ENCODE results near the gene AHSG. TPM values are rescaled to one million over a fixed set of nuclear protein-coding genes. Genes with fewer than 3 reads are reported as not detected.
A peak's percentile ranks its signal among the peaks of the same experiment; 100 is the strongest.
"Not testable (repeated sequence)": the region's sequence is repeated elsewhere in the genome, so short reads cannot be mapped to it uniquely, and the experiment has no call there.

The AHSG gene
- total and polyA plus RNA-seq, 10 of the 15 experiments (the other 5 are each of a cell fraction or from before 2014, with no cell fraction given), result 0.06 to 0.90 (median 0.15) TPM; not detected in 7

DNA sequence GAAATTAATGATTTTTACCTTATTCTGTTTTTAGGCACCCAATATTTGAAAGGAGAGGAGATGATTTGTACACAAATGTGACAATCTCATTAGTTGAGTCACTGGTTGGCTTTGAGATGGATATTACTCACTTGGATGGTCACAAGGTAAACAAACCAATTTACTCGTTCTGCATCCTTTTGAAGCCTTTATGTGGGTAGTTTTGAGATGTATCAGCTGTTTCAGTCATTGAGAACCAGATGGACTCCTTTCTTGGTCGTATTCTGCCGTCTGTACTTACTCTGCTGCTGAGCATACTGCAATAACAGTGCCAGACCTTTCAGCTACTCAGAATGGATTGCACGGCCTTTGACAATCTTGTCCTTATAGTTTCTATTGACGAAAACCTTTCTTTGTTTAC, 29.0 kb upstream of the AHSG start:
- H3K27me3 ChIP-seq (replicated peaks in 1 of 2; ENCODE audit: control insufficient read depth in 2 of 2, insufficient read depth in 2 of 2, low read length in 1 of 2), result no peaks in the 10 kb centered on the region
- no peak overlapping the region for H2AFZ ChIP-seq (ENCODE audit: control insufficient read depth, low read depth, low read length)
- no peaks in the 10 kb centered on the region for H3K4me1 ChIP-seq (ENCODE audit: control insufficient read depth, insufficient read depth, low read length)
- peaks cover 7 to 45% of the 10 kb centered on the region in 2 experiments for H3K36me3 ChIP-seq (ENCODE audit: control insufficient read depth in 2 of 2, insufficient read depth in 2 of 2, low read length in 1 of 2)
- WGBS (ENCODE audit: insufficient coverage, insufficient replicate concordance, low lambda C conversion rate, missing lambda C conversion rate), result 47% methylated on average over 5 of the region's 5 CpGs
- ChIA-PET SMC1A (ENCODE audit: uncharacterized antibody, unreplicated experiment) (interaction anchor here (0.8 to 1.2 kb wide), 2 partner anchors 34 to 43 kb away, joined by 3 read pairs; no protein-coding TSS in a partner anchor), RAD21 (ENCODE audit: unreplicated experiment) (no interaction called here), CTCF (interaction anchor here (1.0 to 2.2 kb wide), 4 partner anchors 27 to 33 kb away, joined by 3 to 9 read pairs (median 6); no protein-coding TSS in a partner anchor), POLR2A (interaction anchor here (1.2 kb wide), 1 partner anchor 14 kb away, joined by 4 read pairs; the partner anchor contains the start of gene DNAJB11)
- no peaks in the 10 kb centered on the region for H3K79me2 ChIP-seq (ENCODE audit: control insufficient read depth, insufficient read depth, low read length)
- H3K9me3 ChIP-seq (replicated peaks; ENCODE audit: control insufficient read depth, insufficient read depth, low read length), result no peaks in the 10 kb centered on the region
- DNase-seq (ENCODE audit: low read depth, low spot score) (no peak), ATAC-seq (no peak), FAIRE-seq (peak; percentile 79)
- no peak overlapping the region for H3K4me3 ChIP-seq
- no peaks in the 10 kb centered on the region for H4K20me1 ChIP-seq (ENCODE audit: control insufficient read depth, insufficient read depth)
- H3K4me2 ChIP-seq (ENCODE audit: control insufficient read depth, insufficient read depth), result no peak overlapping the region
- intact Hi-C loops (cut with micrococcal nuclease; ENCODE audit: unreplicated experiment), result no loop called here
- H3K27ac ChIP-seq (ENCODE audit: control insufficient read depth, insufficient read depth), result no peak overlapping the region
- H3K9ac ChIP-seq (ENCODE audit: control insufficient read depth, insufficient read depth, low read length), result no peak overlapping the region
- BruUV-seq (replicated peaks), result no TSS peak
- TF ChIP-seq SMAD5 (IDR thresholded peaks at IDR 0.05; ENCODE audit: low read depth) (no peak), ZSCAN29 (IDR thresholded peaks at IDR 0.05) (no peak), IRF3 (IDR thresholded peaks at IDR 0.05) (no peak), FOXK2 (IDR thresholded peaks at IDR 0.05) (no peak), CHD2 (IDR thresholded peaks at IDR 0.05; ENCODE audit: borderline replicate concordance, low read depth, low read length) (no peak), TCF7 (IDR thresholded peaks at IDR 0.05; ENCODE audit: borderline replicate concordance) (0 out of 2 replicates have a peak, but pooled peaks have one; percentile 25), SMAD1 (IDR thresholded peaks at IDR 0.05; ENCODE audit: low read depth, partially characterized antibody) (no peak)
- in situ Hi-C loops (cut with MboI), result no loop called here

DNA sequence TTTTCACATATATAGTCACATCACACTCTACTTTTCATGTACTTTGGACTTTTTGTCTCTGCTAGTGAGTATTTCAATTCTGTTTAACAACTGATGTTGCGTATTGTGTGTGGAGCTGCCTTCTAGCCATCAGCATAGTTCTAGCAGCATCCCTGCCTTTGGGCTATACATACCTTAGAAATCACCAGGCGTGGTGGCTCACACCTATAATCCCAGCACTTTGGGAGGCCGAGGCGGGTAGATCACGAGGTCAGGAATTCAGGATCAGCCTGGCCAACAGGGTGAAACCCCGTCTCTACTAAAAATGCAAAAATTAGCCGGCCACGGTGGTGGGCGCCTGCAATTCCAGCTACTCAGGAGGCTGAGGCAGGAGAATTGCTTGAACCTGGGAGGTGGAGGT, 26.6 kb upstream of the AHSG start:
- H3K4me2 ChIP-seq (ENCODE audit: control insufficient read depth, insufficient read depth); intact Hi-C loops (cut with micrococcal nuclease; ENCODE audit: unreplicated experiment); H2AFZ ChIP-seq (ENCODE audit: control insufficient read depth, low read depth, low read length); in situ Hi-C loops (cut with MboI); H3K4me3 ChIP-seq; H3K27ac ChIP-seq (ENCODE audit: control insufficient read depth, insufficient read depth); DNase-seq (ENCODE audit: low read depth, low spot score); H3K79me2 ChIP-seq (ENCODE audit: control insufficient read depth, insufficient read depth, low read length); FAIRE-seq; H3K4me1 ChIP-seq (ENCODE audit: control insufficient read depth, insufficient read depth, low read length); BruUV-seq (replicated peaks); H3K27me3 ChIP-seq (replicated peaks in 1 of 2; ENCODE audit: control insufficient read depth in 2 of 2, insufficient read depth in 2 of 2, low read length in 1 of 2); H3K9ac ChIP-seq (ENCODE audit: control insufficient read depth, insufficient read depth, low read length); H4K20me1 ChIP-seq (ENCODE audit: control insufficient read depth, insufficient read depth); RAD21 ChIA-PET (ENCODE audit: unreplicated experiment); ATAC-seq; H3K9me3 ChIP-seq (replicated peaks; ENCODE audit: control insufficient read depth, insufficient read depth, low read length): not testable (repeated sequence)
- WGBS (ENCODE audit: insufficient coverage, insufficient replicate concordance, low lambda C conversion rate, missing lambda C conversion rate), result 86% methylated on average over 8 of the region's 9 CpGs
- ChIA-PET SMC1A (ENCODE audit: uncharacterized antibody, unreplicated experiment) (interaction anchor here (0.7 kb wide), 1 partner anchor 11 kb away, joined by 3 read pairs; no protein-coding TSS in a partner anchor), POLR2A (interaction anchor here (0.6 kb wide), 1 partner anchor 235 kb away, joined by 3 read pairs; no protein-coding TSS in a partner anchor), CTCF (interaction anchor here (0.6 to 2.9 kb wide), 4 partner anchors 30 to 1809 kb away, joined by 3 to 11 read pairs (median 3); no protein-coding TSS in a partner anchor)
- H3K36me3 ChIP-seq (ENCODE audit: control insufficient read depth in 2 of 2, insufficient read depth in 2 of 2, low read length in 1 of 2), result peaks cover 6 to 28% of the 10 kb centered on the region in 2 experiments
